HG03045 (cell line): ENCODE measurements around the gene IDNK.
"Not testable (repeated sequence)": the region's sequence is repeated elsewhere in the genome, so short reads cannot be mapped to it uniquely, and the experiment has no call there.

Experiments used
- ATAC-seq: cut with Tn5 transposase; IDR thresholded peaks from one replicate; pipeline ENCODE4 v1.9.1; 2021; ENCODE audit warnings: mild to moderate bottlenecking, moderate library complexity; ENCODE audit not compliant: unreplicated experiment

The IDNK gene

DNA sequence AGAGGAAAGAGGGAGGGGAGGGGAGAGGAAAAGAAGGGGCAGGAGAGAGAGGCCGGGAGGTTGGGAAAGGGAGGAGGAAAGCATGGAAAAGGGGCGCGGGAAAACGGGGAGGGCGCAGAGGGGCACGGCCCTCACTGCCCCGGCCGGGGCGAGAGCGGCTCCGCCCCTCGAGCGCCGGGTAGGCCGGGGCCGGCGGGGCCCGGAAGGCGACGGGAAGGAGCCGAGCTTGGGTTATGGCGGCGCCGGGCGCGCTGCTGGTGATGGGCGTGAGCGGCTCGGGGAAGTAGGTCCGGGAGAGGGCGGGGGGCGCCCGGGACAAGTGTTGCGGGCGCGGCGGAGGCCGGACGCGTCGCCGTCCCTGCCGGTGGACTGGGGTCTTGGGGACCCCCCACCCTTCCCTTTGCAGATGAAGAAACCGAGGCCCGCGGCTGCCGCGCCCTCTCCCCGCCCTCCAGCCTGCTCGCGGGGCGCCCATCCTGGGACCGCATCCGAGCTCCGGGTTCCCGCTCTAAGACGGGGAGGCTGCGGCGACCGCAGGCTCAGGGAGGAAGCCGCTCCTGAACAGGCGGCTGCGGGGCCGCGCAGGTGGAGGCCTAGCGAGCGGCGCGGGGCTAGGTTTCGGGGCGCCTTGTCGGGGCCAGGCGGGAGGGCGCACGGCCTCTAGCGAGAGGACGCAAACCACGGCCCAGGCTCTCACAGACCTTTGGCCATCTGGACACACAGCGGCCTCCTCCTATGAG, at the start of gene IDNK:
IDNK (plus strand) TSS at position 205 of the 740 bp plus-strand sequence; CDS start at position 234, 29 bp downstream.
- ATAC-seq: peak; percentile 84

DNA sequence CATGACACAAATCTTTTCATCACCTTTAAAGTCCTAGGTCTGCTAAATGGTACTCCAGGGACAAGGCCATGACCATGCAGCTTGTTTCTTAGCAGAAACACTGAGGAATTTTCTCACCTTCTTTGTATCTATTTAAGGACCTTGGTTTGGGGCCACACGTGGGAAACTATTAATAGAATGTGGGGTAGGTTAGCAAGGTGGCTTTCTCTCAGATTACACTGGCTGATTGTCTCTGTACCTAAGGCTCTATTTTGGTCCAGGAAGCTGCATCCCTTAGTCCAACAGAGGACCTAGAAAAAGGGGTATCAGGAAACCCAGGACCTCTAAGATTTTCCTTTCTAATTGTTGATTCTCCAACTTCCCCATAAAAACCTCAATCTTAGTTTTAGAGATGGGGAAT, 48.5 kb upstream of the IDNK start:
- ATAC-seq: no peak

- no peak for ATAC-seq
Measured at GRCh38 chr9:83582029-83582428, 40.9 kb upstream of the IDNK start.

GRCh38 chr9:83583151-83584014, 39.6 kb upstream of the IDNK start:
- ATAC-seq: no peak

GRCh38 chr9:83584995-83585394, 37.9 kb upstream of the IDNK start:
- no peak for ATAC-seq

GRCh38 chr9:83588256-83588655, 34.7 kb upstream of the IDNK start:
- no peak for ATAC-seq

DNA sequence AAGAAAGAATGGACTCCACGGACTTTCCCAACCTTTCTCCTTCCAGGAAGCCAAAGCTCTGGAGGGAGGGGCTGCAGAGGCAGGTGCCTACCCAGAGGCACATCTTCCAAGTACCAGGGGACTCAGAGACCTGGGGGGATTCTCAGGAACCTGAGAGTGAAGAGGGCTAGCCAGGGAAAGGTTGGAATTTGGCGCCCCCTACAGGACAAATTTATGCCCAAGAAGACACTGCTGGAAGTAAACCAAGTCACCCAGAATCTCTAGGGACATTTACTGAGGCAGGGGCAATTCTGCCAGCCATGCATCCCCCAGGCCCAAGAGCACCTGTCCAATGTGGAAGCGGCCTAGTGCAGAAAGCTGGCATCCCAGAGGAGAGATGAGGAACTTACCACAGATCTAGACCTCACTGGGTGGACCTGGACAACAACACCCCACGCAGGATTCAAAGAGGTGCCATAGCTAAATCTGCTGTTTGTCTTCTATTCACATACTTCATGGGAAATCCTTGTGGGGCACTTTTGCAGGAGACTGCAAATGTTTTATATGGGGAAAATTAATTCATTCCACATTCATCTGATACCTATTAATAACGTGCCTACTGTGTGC, 25.9 kb upstream of the IDNK start:
- ATAC-seq: no peak

- ATAC-seq: no peak
Measured at GRCh38 chr9:83598487-83598886, 24.5 kb upstream of the IDNK start.

GRCh38 chr9:83599071-83599470, 23.9 kb upstream of the IDNK start:
- ATAC-seq: no peak

DNA sequence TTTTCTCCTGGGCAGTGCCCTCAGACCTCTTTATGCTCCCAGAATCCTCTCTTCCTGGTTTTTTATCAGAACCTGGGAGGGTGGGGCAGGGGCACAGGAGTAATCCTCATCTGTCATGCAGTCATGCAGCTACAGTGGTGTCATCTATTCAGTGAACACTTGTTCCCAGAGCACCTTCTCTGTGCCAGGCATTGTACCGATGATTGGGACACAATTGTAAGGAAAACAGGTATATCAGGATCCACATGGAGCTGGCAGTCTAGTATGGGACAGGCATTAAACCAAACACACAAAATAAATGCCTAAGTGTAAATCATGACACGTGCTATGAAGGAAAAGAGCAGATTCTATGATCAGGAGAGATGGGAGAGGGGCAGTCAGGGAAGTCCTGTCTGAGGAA, 21.5 kb upstream of the IDNK start:
- ATAC-seq: no peak

DNA sequence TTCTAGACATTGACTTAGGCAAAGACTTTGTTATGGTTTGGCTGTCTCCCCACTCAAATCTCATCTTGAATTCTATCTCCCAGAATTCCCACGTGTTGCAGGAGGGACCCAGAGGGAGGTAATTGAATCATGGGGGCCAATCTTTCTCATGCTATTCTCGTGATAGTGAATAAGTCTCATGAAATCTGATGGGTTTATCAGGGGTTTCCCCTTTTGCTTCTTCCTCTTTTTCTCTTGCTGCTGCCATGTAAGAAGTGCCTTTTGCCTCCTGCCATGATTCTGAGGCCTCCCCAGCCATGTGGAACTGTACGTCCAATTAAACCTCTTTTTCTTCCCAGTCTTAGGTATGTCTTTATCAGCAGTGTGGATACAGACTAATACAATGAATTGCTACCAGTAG, 15.3 kb upstream of the IDNK start:
- ATAC-seq: not testable (repeated sequence)

GRCh38 chr9:83613298-83613697, 9.6 kb upstream of the IDNK start:
- ATAC-seq: not testable (repeated sequence)

DNA sequence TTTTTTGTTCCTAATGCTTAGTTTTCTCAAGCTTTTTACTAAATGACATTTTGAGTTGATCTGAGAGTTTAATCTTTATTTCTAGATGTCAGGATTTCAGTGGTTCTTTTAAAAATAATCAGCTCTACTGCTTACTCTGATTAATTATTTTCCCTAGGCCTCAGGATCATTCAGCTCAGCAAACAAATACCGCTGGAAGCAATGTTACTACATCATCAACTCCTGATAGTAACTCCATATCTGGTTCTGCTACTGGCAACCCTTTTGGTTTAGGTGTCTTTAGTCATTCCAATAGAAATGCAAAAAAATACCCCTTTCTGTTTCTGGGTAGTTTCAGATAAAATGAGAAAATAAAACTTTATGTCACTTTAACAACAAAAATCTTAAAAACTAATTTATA, 5.6 kb upstream of the IDNK start:
- no peak for ATAC-seq

GRCh38 chr9:83620841-83621636, 1.9 kb upstream of the IDNK start:
- ATAC-seq: no peak

GRCh38 chr9:83622433-83622938, 457 bp upstream of the IDNK start:
- ATAC-seq: peak; percentile 56

DNA sequence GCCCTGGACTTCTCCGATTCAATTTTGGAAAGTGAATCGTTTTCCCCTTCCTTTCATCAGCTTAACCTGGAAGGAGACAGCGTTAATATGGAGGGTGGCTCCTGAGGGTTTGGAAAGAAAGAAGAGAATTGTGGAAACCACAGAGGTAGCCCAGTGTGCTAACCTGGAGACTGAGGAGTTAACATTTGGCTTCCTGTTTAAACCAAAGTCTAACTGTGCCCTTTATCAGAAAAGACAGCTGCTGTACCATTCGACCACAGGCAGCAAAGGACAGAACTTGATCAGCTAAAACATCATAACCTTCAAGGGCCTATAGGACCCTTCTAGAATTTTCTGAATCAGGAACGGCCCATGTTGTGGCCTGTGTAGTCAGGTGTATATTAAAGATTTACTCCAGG, 735 bp downstream of the IDNK start:
- peak; percentile 15 for ATAC-seq

DNA sequence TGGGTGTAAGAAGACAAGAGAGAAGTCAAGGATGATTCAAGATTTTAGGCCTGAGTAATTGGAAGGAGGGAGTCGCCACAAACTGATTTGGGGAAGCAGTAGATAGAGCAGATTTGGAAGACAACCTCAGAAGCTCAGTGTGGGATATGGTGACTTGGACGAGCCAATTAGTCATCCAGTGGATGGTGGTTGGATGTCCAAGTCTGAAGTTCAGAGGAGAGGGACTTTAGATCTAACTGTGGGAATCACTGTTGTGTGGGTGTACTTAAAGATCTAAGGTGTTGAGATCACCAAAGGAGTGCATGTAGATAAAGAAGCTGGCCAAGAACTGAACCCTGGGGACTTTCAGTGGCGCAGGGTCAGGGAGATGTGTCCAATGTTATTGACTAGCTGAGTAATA, 2.2 kb downstream of the IDNK start:
- no peak for ATAC-seq

DNA sequence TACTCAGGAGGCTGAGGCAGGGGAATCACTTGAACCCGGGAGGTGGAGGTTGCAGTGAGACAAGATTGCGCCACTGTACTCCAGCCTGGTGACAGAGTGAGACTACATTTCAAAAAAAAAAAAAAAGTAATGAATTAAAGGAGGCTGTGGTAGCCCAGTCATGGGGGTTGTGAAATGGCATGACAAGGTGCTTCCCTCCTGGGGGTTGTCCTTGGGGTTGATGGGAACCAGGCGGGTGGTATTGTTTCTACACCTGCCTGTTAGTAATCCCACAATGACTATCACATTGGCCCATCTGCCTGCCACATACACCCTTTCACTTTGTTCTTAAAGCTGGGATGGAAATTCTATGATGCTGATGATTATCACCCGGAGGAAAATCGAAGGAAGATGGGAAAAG, 5.6 kb downstream of the IDNK start:
- no peak for ATAC-seq

- no peak for ATAC-seq
Measured at GRCh38 chr9:83629433-83630104, 6.6 kb downstream of the IDNK start.

DNA sequence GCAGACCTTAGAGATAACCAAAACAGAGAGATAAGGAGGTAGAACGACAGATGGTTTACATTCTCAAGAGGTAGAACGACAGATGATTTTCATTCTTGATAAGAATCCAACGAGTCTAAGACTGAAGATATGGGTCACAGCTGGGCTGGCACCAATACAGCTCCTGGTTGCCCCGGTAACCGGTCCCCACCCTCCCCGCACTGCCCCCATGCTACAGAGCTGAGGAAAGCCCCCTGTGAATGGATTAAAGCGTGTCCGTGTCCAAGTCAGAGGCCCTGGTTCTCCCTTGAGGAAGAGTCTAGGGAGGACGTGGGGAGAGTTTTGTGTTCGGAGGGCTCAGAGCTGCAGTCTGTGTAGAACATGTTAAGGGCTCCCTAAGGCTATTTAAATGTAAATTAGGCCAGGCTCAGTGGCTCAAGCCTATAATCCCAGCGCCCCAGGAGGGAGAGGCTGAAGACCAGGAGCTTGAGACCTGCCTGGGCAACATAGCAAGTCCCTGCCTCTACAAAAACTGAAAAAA, 8.1 kb downstream of the IDNK start:
- no peak for ATAC-seq
